HepG2 (cell line): ENCODE data around the gene FKBP8. TPM values are rescaled to one million over a fixed set of nuclear protein-coding genes. Genes with fewer than 3 reads are reported as not detected.

Experiments
- ARID4A ChIP-seq: sonication (generic); formaldehyde crosslinking; IDR thresholded peaks from 2 replicates; pipeline ENCODE4 v1.5.0; 2020; ENCODE audit warnings: mild to moderate bottlenecking, missing genetic modification reagents, borderline replicate concordance
- CENPT ChIP-seq: sonication (generic); formaldehyde crosslinking; IDR thresholded peaks from 2 replicates; pipeline ENCODE4 v1.8.0; 2022; ENCODE audit warnings: low read depth, mild to moderate bottlenecking, moderate library complexity, missing genetic modification reagents
- E2F5 ChIP-seq: sonication (generic); formaldehyde crosslinking; conservative IDR thresholded peaks from 2 replicates; pipeline ENCODE4 v1.4.0; 2020; ENCODE audit warnings: missing genetic modification reagents
- ESRRA ChIP-seq: sonication (generic); formaldehyde crosslinking; IDR thresholded peaks from 2 replicates; pipeline ENCODE4 v1.5.1; 2020; ENCODE audit warnings: mild to moderate bottlenecking, low read depth, missing genetic modification reagents
- FOXA3 ChIP-seq: IDR thresholded peaks from 2 replicates; pipeline ENCODE4 v1.6.1; 2016; ENCODE audit warnings: missing genetic modification reagents, missing compliant biosample characterization
- GPBP1L1 ChIP-seq: sonication (generic); formaldehyde crosslinking; IDR thresholded peaks from 2 replicates; pipeline ENCODE4 v1.5.0; 2020; ENCODE audit warnings: mild to moderate bottlenecking, missing genetic modification reagents
- NCOA2 ChIP-seq: sonication (generic); formaldehyde crosslinking; IDR thresholded peaks from 2 replicates; pipeline ENCODE4 v1.8.0; 2022; ENCODE audit warnings: inconsistent platforms
- ZBTB21 ChIP-seq: sonication (generic); formaldehyde crosslinking; IDR thresholded peaks from 2 replicates; pipeline ENCODE4 v1.4.0; 2020; ENCODE audit warnings: missing genetic modification reagents
- ZNF225 ChIP-seq: sonication (generic); formaldehyde crosslinking; IDR thresholded peaks from 2 replicates; pipeline ENCODE4 v1.4.0; 2020; ENCODE audit warnings: mild to moderate bottlenecking, missing genetic modification reagents
- ZNF318 ChIP-seq: sonication (generic); formaldehyde crosslinking; IDR thresholded peaks from 2 replicates; pipeline ENCODE4 v1.4.0; 2020; ENCODE audit warnings: mild to moderate bottlenecking, missing genetic modification reagents
- ZNF577 ChIP-seq: sonication (generic); formaldehyde crosslinking; IDR thresholded peaks from 2 replicates; pipeline ENCODE4 v1.4.0; 2020; ENCODE audit warnings: mild to moderate bottlenecking, low read depth, missing genetic modification reagents, borderline replicate concordance
- ZZZ3 ChIP-seq: sonication (generic); formaldehyde crosslinking; IDR thresholded peaks from 2 replicates; pipeline ENCODE4 v1.4.0; 2020; ENCODE audit warnings: missing genetic modification reagents, mild to moderate bottlenecking, borderline replicate concordance
- polyA plus RNA-seq, 8 experiments: library from polyadenylated mRNA; depleted of rRNA in 3 of 8; stranded (reverse) in 7 of 8; unstranded in 1 of 8; fragments of >200 nt; fragmentation: Illumina TruSeq in 4 of 8; extraction: Trizol in 4 of 8; gene quantifications; 2 replicates each; pipeline versions ENCODE4 v1.2.1 to v1.2.3, GENCODE V29; 2011 to 2016; ENCODE audit warnings: low read depth in 4 of 8, missing spikeins in 1 of 8, mixed read lengths in 1 of 8; ENCODE audit not compliant: insufficient read depth in 1 of 8
- total RNA-seq, 5 experiments: library from RNA; depleted of rRNA; stranded (reverse); fragments of >200 nt; fragmentation: Illumina TruSeq; extraction: Trizol; gene quantifications; 2 replicates each; pipeline ENCODE4 v1.2.3, GENCODE V29; 2016; ENCODE audit warnings: low read depth in 1 of 5

Gene FKBP8
- total and polyA plus RNA-seq, 2 of the 13 experiments (the other 11 are each of a cell fraction or from before 2014, with no cell fraction given), result 81.7 to 93.9 TPM

- TF ChIP-seq ARID4A (peak; percentile 100), NCOA2 (CRISPR knock-in tag) (peak; percentile 68; the same call in 1 of the 2 replicates), ESRRA (CRISPR knock-in tag) (peak; percentile 91), FOXA3 (CRISPR knock-in tag) (peak; percentile 87), ZNF318 (CRISPR knock-in tag) (no peak; the same call in 1 of the 2 replicates), ZZZ3 (CRISPR knock-in tag) (peak; percentile 90), ZNF577 (CRISPR knock-in tag) (no peak), E2F5 (CRISPR knock-in tag) (peak; percentile 78), CENPT (0 out of 2 replicates have a peak, but pooled peaks have one; percentile 46), ZBTB21 (CRISPR knock-in tag) (peak; percentile 100), ZNF225 (CRISPR knock-in tag) (no peak), GPBP1L1 (CRISPR knock-in tag) (no peak)
Measured at GRCh38 chr19:18571564-18572344, 28.4 kb upstream of the FKBP8 start, which contains the start of gene UBA52 (continued).
